Hippocampal formation (tissue), 2 donors: ENCODE results near the gene TFDP2.
"Not testable (repeated sequence)": the region's sequence is repeated elsewhere in the genome, so short reads cannot be mapped to it uniquely, and the experiment has no call there.

ENCODE experiments used
- DNase-seq, 2 donors: peaks; one replicate each; lab custom pipeline; 2025; lab: John Stamatoyannopoulos, UW

TFDP2 gene

GRCh38 chr3:142148792-142149672 lies at the start of gene TFDP2:
TFDP2 (minus strand) TSS chr3:142149544; CDS start chr3:142101749, 47,795 bp downstream.
- DNase-seq: peak; percentile 84 to 87

- no peak for DNase-seq
Measured at GRCh38 chr3:142188846-142189245, 39.5 kb upstream of the TFDP2 start.

GRCh38 chr3:142180761-142181362 lies 31.5 kb upstream of the TFDP2 start:
- no peak for DNase-seq

- DNase-seq: no peak
Measured at GRCh38 chr3:142175478-142175877, 26.1 kb upstream of the TFDP2 start.

GRCh38 chr3:142174559-142174958 lies 25.2 kb upstream of the TFDP2 start:
- no peak for DNase-seq

- no peak for DNase-seq
Measured at GRCh38 chr3:142168514-142168913, 19.2 kb upstream of the TFDP2 start.

- no peak for DNase-seq
Measured at GRCh38 chr3:142165194-142165593, 15.8 kb upstream of the TFDP2 start.

- DNase-seq: no peak
Measured at GRCh38 chr3:142159083-142159740, 9.9 kb upstream of the TFDP2 start.

- no peak for DNase-seq
Measured at GRCh38 chr3:142154186-142154585, 4.8 kb upstream of the TFDP2 start.

- no peak for DNase-seq
Measured at GRCh38 chr3:142152384-142152783, 3.0 kb upstream of the TFDP2 start.

- no peak for DNase-seq
Measured at GRCh38 chr3:142151828-142152227, 2.5 kb upstream of the TFDP2 start.

GRCh38 chr3:142151240-142151639 lies 1.9 kb upstream of the TFDP2 start:
- DNase-seq: no peak

- DNase-seq: no peak
Measured at GRCh38 chr3:142150271-142150670, 927 bp upstream of the TFDP2 start.

GRCh38 chr3:142149673-142149992 lies 289 bp upstream of the TFDP2 start:
- DNase-seq: no peak

GRCh38 chr3:142148044-142148791 lies 1.1 kb downstream of the TFDP2 start:
- peak in 1 of 2 donors; percentile 16 for DNase-seq

- not testable (repeated sequence) for DNase-seq
Measured at GRCh38 chr3:142144587-142144986, 4.8 kb downstream of the TFDP2 start.

- not testable (repeated sequence) for DNase-seq
Measured at GRCh38 chr3:142140608-142141285, 8.6 kb downstream of the TFDP2 start.

- not testable (repeated sequence) for DNase-seq
Measured at GRCh38 chr3:142137089-142137488, 12.3 kb downstream of the TFDP2 start.

- no peak for DNase-seq
Measured at GRCh38 chr3:142134799-142135325, 14.5 kb downstream of the TFDP2 start.

- DNase-seq: no peak
Measured at GRCh38 chr3:142129516-142130171, 19.7 kb downstream of the TFDP2 start.
